AG04450 (cell line): Measurements from ENCODE around the gene NUP214. TPM values are rescaled to one million over a fixed set of nuclear protein-coding genes. Genes with fewer than 3 reads are reported as not detected.

Experiments used
- CTCF ChIA-PET: fragments of 300-600, 350-600 bp; formaldehyde crosslinking; extraction: SDS; loops from one replicate; lab custom pipeline; 2022; ENCODE audit warnings: antibody characterized with exemption, inconsistent platforms; lab: Charles Lee
- POLR2A ChIA-PET: fragments of 350-600 bp; formaldehyde crosslinking; extraction: SDS; loops from one replicate; lab custom pipeline; 2021; ENCODE audit warnings: antibody characterized with exemption, inconsistent platforms; lab: Yijun Ruan, JAX
- DNase-seq: peaks from one replicate; pipeline ENCODE4 v3.0.0-alpha.2; 2011; ENCODE audit warnings: low read depth, low spot score
- H3K27ac ChIP-seq: one replicate; pipeline ENCODE4 v1.5.1; 2012; ENCODE audit warnings: low read depth, low read length, control low read depth
- H3K27me3 ChIP-seq: one replicate; pipeline ENCODE4 v1.6.0; 2012; ENCODE audit warnings: low read length; ENCODE audit not compliant: control insufficient read depth, insufficient read depth
- H3K4me3 ChIP-seq: 2 replicates; pipeline ENCODE4 v1.5.1; 2011; ENCODE audit warnings: mild to moderate bottlenecking, low read depth, low read length, control low read depth
- H3K9me3 ChIP-seq: 2 replicates; pipeline ENCODE4 v1.5.1; 2012; ENCODE audit warnings: low read length; ENCODE audit not compliant: control insufficient read depth, insufficient read depth
- CTCF ChIP-seq: IDR thresholded peaks from 2 replicates; pipeline ENCODE4 v1.5.1; 2011; ENCODE audit warnings: low read depth, low read length, control low read depth, inconsistent platforms
- polyA plus RNA-seq: library from polyadenylated mRNA; depleted of rRNA; stranded (reverse); fragments of >200 nt; gene quantifications from 2 replicates; pipeline ENCODE4 v1.2.3, GENCODE V29; 2011

Gene NUP214
- polyA plus RNA-seq, 1 experiment = 7.9 TPM

- POLR2A ChIA-PET = no interaction called here
- DNase-seq = no peak
- CTCF ChIA-PET = no interaction called here
- TF ChIP-seq CTCF = no peak
- Histone ChIP-seq H3K27me3 (peaks cover 28% of the 10 kb centered on the region), H3K9me3 (no peaks in the 10 kb centered on the region; the same call in 1 of the 2 replicates), H3K4me3 (no peak overlapping the region), H3K27ac (no peak overlapping the region)
These were observed 147.9 kb downstream of the NUP214 start for GRCh38 chr9:131273146-131273855.

GRCh38 chr9:131273856-131274673 lies 148.7 kb downstream of the NUP214 start:
- peaks cover 28% of the 10 kb centered on the region for H3K27me3 ChIP-seq
- no peak for TF ChIP-seq CTCF
- no peaks in the 10 kb centered on the region; the same call in 1 of the 2 replicates for H3K9me3 ChIP-seq
- POLR2A ChIA-PET = no interaction called here
- H3K4me3 ChIP-seq = no peak overlapping the region
- CTCF ChIA-PET = no interaction called here
- no peak for DNase-seq
- no peak overlapping the region for H3K27ac ChIP-seq

GRCh38 chr9:131274674-131275331 lies 149.4 kb downstream of the NUP214 start:
- DNase-seq = no peak
- peaks cover 33% of the 10 kb centered on the region for H3K27me3 ChIP-seq
- no peak for TF ChIP-seq CTCF
- no peaks in the 10 kb centered on the region; the same call in 1 of the 2 replicates for H3K9me3 ChIP-seq
- ChIA-PET POLR2A (no interaction called here), CTCF (no interaction called here)
- no peak overlapping the region for H3K27ac ChIP-seq
- H3K4me3 ChIP-seq = no peak overlapping the region

GRCh38 chr9:131275332-131276093 lies 150.1 kb downstream of the NUP214 start:
- Histone ChIP-seq H3K4me3 (no peak overlapping the region), H3K27ac (no peak overlapping the region), H3K27me3 (peaks cover 37% of the 10 kb centered on the region), H3K9me3 (no peaks in the 10 kb centered on the region; the same call in 1 of the 2 replicates)
- ChIA-PET CTCF (interaction anchor here (0.5 kb wide), 1 partner anchor 46 kb away, joined by 3 read pairs; no protein-coding TSS in a partner anchor), POLR2A (no interaction called here)
- no peak for DNase-seq
- TF ChIP-seq CTCF = no peak
